ENCODE results near the gene PPARGC1A.

- TF ChIP-seq GABPA (IDR thresholded peaks at IDR 0.05; ENCODE audit: low read depth, low read length) (no peak), GABPA (CRISPR knock-in tag; IDR thresholded peaks at IDR 0.05; ENCODE audit: low read depth) (no peak), ZNF274 (CRISPR knock-in tag; IDR thresholded peaks at IDR 0.05) (no peak), SMAD3 (CRISPR knock-in tag; IDR thresholded peaks at IDR 0.05) (no peak), MLX (CRISPR knock-in tag; IDR thresholded peaks at IDR 0.05) (no peak), POLR2AphosphoS5 (IDR thresholded peaks at IDR 0.05; ENCODE audit: low read depth, low read length) (no peak), ETV5 (CRISPR knock-in tag; IDR thresholded peaks at IDR 0.05; ENCODE audit: borderline replicate concordance) (no peak), SATB2 (CRISPR knock-in tag; IDR thresholded peaks at IDR 0.05) (no peak), ZNF784 (CRISPR knock-in tag; IDR thresholded peaks at IDR 0.05; ENCODE audit: borderline replicate concordance) (no peak), GMEB2 (CRISPR knock-in tag; IDR thresholded peaks at IDR 0.05; ENCODE audit: low read depth) (no peak), ZNF263 (CRISPR knock-in tag; IDR thresholded peaks at IDR 0.05) (no peak), USF2 (IDR thresholded peaks at IDR 0.05; ENCODE audit: low read depth, low read length) (no peak), USF2 (CRISPR knock-in tag; IDR thresholded peaks at IDR 0.05; ENCODE audit: borderline replicate concordance) (no peak), FOXP4 (CRISPR knock-in tag; IDR thresholded peaks at IDR 0.05) (no peak)
- TF ChIP-seq, protein P1, sequence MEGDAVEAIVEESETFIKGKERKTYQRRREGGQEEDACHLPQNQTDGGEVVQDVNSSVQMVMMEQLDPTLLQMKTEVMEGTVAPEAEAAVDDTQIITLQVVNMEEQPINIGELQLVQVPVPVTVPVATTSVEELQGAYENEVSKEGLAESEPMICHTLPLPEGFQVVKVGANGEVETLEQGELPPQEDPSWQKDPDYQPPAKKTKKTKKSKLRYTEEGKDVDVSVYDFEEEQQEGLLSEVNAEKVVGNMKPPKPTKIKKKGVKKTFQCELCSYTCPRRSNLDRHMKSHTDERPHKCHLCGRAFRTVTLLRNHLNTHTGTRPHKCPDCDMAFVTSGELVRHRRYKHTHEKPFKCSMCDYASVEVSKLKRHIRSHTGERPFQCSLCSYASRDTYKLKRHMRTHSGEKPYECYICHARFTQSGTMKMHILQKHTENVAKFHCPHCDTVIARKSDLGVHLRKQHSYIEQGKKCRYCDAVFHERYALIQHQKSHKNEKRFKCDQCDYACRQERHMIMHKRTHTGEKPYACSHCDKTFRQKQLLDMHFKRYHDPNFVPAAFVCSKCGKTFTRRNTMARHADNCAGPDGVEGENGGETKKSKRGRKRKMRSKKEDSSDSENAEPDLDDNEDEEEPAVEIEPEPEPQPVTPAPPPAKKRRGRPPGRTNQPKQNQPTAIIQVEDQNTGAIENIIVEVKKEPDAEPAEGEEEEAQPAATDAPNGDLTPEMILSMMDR (CRISPR knock-in tag; IDR thresholded peaks at IDR 0.05): no peak
Measured at GRCh38 chr4:23866450-23867075, 23.3 kb downstream of the PPARGC1A start.

Data from HepG2 (cell line).